Naive thymus-derived CD4-positive, alpha-beta T cell (primary cell): Measurements from ENCODE around the gene SLIT3. TPM values are rescaled to one million over a fixed set of nuclear protein-coding genes. Genes with fewer than 3 reads are reported as not detected.

Experiments used
- ATAC-seq: fragments of 150-1000 bp; cut with Tn5 transposase; 2 replicates; pipeline ENCODE4 v1.10.0; 2021; ENCODE audit warnings: mild to moderate bottlenecking, moderate library complexity
- CTCF ChIA-PET: fragments of 350-600 bp; sonication (Branson Sonifier 250); formaldehyde crosslinking; loops from one replicate; lab custom pipeline; 2021; ENCODE audit warnings: antibody characterized with exemption; lab: Charles Lee
- POLR2A ChIA-PET: fragments of 350-600 bp; sonication (Branson Sonifier 250); formaldehyde crosslinking; loops from one replicate; lab custom pipeline; 2021; ENCODE audit warnings: antibody characterized with exemption, inconsistent platforms; lab: Charles Lee
- DNase-seq, 9 donors: peaks; one replicate each; pipeline versions ENCODE4 v3.0.0 to v3.0.0-alpha.2; 2020 to 2022; ENCODE audit warnings: mixed read lengths in 1 of 9
- H3K27ac ChIP-seq: one replicate; pipeline ENCODE4 v1.7.0; 2013; ENCODE audit warnings: mild to moderate bottlenecking, low read depth, low read length, moderate library complexity
- H3K27me3 ChIP-seq, 2 donors: one replicate each; pipeline ENCODE4 v1.7.0; 2013; ENCODE audit warnings: low read length in 2 of 2, mild to moderate bottlenecking in 2 of 2, moderate library complexity in 2 of 2; ENCODE audit not compliant: control insufficient read depth in 2 of 2, insufficient read depth in 2 of 2
- H3K36me3 ChIP-seq, 3 experiments: 1 replicate in 2 of 3; 2 replicates in 1 of 3; pipeline ENCODE4 v1.7.0; 2013; ENCODE audit warnings: low read length in 3 of 3, mild to moderate bottlenecking in 3 of 3, moderate library complexity in 1 of 3; ENCODE audit not compliant: insufficient read depth in 3 of 3, control insufficient read depth in 2 of 3
- H3K4me1 ChIP-seq, 2 donors: one replicate each; pipeline ENCODE4 v1.7.0; 2013; ENCODE audit warnings: low read length in 2 of 2, mild to moderate bottlenecking in 2 of 2, moderate library complexity in 1 of 2; ENCODE audit not compliant: control insufficient read depth in 2 of 2, insufficient read depth in 2 of 2
- H3K4me3 ChIP-seq: 2 replicates; pipeline ENCODE4 v1.7.0; 2013; ENCODE audit warnings: mild to moderate bottlenecking, low read length
- H3K9me3 ChIP-seq, 3 experiments: 1 replicate in 2 of 3; 2 replicates in 1 of 3; pipeline ENCODE4 v1.7.0; 2013; ENCODE audit warnings: low read length in 3 of 3; ENCODE audit not compliant: control insufficient read depth in 2 of 3
- H3K27ac Mint-ChIP-seq, 9 donors: one replicate each; pipeline ENCODE4 v1.8.0; 2020 to 2022; ENCODE audit warnings: mixed read lengths in 9 of 9, mild to moderate bottlenecking in 8 of 9, moderate library complexity in 5 of 9, inconsistent platforms in 2 of 9
- H3K27me3 Mint-ChIP-seq, 5 donors: one replicate each; pipeline ENCODE4 v1.8.0; 2021 to 2022; ENCODE audit warnings: mixed read lengths in 5 of 5, mild to moderate bottlenecking in 1 of 5
- H3K36me3 Mint-ChIP-seq, 5 donors: one replicate each; pipeline ENCODE4 v1.8.0; 2020 to 2022; ENCODE audit warnings: mixed read lengths in 5 of 5, mild to moderate bottlenecking in 3 of 5, inconsistent platforms in 1 of 5
- H3K4me1 Mint-ChIP-seq, 7 donors: one replicate each; pipeline ENCODE4 v1.8.0; 2020 to 2022; ENCODE audit warnings: mixed read lengths in 7 of 7, mild to moderate bottlenecking in 3 of 7, inconsistent platforms in 1 of 7
- H3K4me3 Mint-ChIP-seq, 10 donors: one replicate each; pipeline ENCODE4 v1.8.0; 2020 to 2022; ENCODE audit warnings: mild to moderate bottlenecking in 10 of 10, mixed read lengths in 10 of 10, moderate library complexity in 6 of 10, inconsistent platforms in 2 of 10
- H3K9me3 Mint-ChIP-seq, 11 donors: one replicate each; pipeline ENCODE4 v1.8.0; 2020 to 2022; ENCODE audit warnings: mixed read lengths in 11 of 11, mild to moderate bottlenecking in 4 of 11, inconsistent platforms in 1 of 11, moderate library complexity in 1 of 11
- intact Hi-C, 2 donors: fragments of 100-400 bp; cut with micrococcal nuclease; formaldehyde crosslinking; loops; one replicate each; pipeline ENCODE4 v1.15.1; 2023
- polyA plus RNA-seq, 2 donors: library from polyadenylated mRNA; unstranded; fragments of 300-500 nt; fragmentation: Illumina TruSeq; gene quantifications; one replicate each; pipeline ENCODE4 v1.2.3, GENCODE V29; 2021
- total RNA-seq, 6 experiments: library from RNA in 5 of 6; stranded (reverse) in 5 of 6; gene quantifications; 1 replicate in 5 of 6; 2 replicates in 1 of 6; pipeline ENCODE4 v1.2.3 and lab custom pipeline; 2021 to 2026

SLIT3 gene
- total and polyA plus RNA-seq, 7 experiments from 2014 or later, result 0.34 TPM; not detected in 6

- no peaks in the 10 kb centered on the region for H3K9me3 Mint-ChIP-seq
- Histone ChIP-seq H3K9me3 (no peaks in the 10 kb centered on the region), H3K27me3 (no peaks in the 10 kb centered on the region), H3K4me1 (no peaks in the 10 kb centered on the region), H3K27ac (no peak overlapping the region), H3K4me3 (no peak overlapping the region), H3K36me3 (no peaks in the 10 kb centered on the region)
- ChIA-PET POLR2A (no interaction called here), CTCF (no interaction called here)
- H3K27me3 Mint-ChIP-seq, result peaks cover 0 to 24% (median 5%) of the 10 kb centered on the region in 5 donors
- ATAC-seq (no peak), DNase-seq (no peak)
- no peaks in the 10 kb centered on the region for H3K36me3 Mint-ChIP-seq
- intact Hi-C loops, result no loop called here
- H3K4me3 Mint-ChIP-seq, result no peak overlapping the region
- no peak overlapping the region for H3K27ac Mint-ChIP-seq
- peaks cover 0 to 4% (median 0%) of the 10 kb centered on the region in 7 donors for H3K4me1 Mint-ChIP-seq
Observed at GRCh38 chr5:168807287-168807686, 493.7 kb downstream of the SLIT3 start.

GRCh38 chr5:168803541-168803940, 497.4 kb downstream of the SLIT3 start:
- no peaks in the 10 kb centered on the region for H3K36me3 ChIP-seq
- ChIA-PET POLR2A (no interaction called here), CTCF (no interaction called here)
- no peak overlapping the region for H3K27ac ChIP-seq
- no peak overlapping the region for H3K4me3 Mint-ChIP-seq
- intact Hi-C loops, result loop anchor here in 1 of 2 donors (5.0 kb wide), 1 partner anchor 49 kb away; no protein-coding TSS in a partner anchor
- no peaks in the 10 kb centered on the region for H3K9me3 Mint-ChIP-seq
- peaks cover 0 to 25% (median 0%) of the 10 kb centered on the region in 5 donors for H3K27me3 Mint-ChIP-seq
- H3K9me3 ChIP-seq, result no peaks in the 10 kb centered on the region
- H3K4me1 Mint-ChIP-seq, result peaks cover 0 to 16% (median 0%) of the 10 kb centered on the region in 7 donors
- DNase-seq (no peak), ATAC-seq (no peak)
- H3K4me3 ChIP-seq, result no peak overlapping the region
- H3K36me3 Mint-ChIP-seq, result no peaks in the 10 kb centered on the region
- no peaks in the 10 kb centered on the region for H3K4me1 ChIP-seq
- H3K27ac Mint-ChIP-seq, result no peak overlapping the region
- H3K27me3 ChIP-seq, result no peaks in the 10 kb centered on the region

DNA sequence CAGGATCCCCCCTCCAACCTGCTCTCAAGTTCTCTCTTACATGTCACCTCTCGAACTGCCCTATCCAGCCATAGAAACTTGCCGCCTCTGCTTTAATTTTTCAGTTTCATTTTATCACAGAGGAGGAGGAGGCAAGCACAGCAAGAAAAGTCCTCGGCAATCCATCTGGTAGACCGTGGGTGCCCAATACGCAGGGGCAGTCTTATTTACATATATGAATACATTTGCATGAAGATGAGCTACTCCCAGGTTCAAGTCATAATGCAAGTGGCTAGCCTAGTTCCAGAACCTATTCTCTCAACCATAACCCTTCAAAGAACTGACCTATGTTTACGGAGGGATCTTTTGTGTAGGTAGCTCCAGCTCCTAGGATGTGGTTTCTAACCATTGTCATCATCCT, 498.6 kb downstream of the SLIT3 start:
- no peak for ATAC-seq
- peaks cover 0 to 25% (median 0%) of the 10 kb centered on the region in 5 donors for H3K27me3 Mint-ChIP-seq
- H3K4me1 Mint-ChIP-seq, result peaks cover 0 to 27% (median 0%) of the 10 kb centered on the region in 7 donors
- Histone ChIP-seq H3K4me1 (no peaks in the 10 kb centered on the region), H3K27me3 (no peaks in the 10 kb centered on the region), H3K9me3 (no peaks in the 10 kb centered on the region), H3K4me3 (no peak overlapping the region), H3K27ac (no peak overlapping the region), H3K36me3 (no peaks in the 10 kb centered on the region)
- POLR2A ChIA-PET, result no interaction called here
- H3K4me3 Mint-ChIP-seq, result peak overlapping the region in 1 of 10 donors; percentile 77
- H3K36me3 Mint-ChIP-seq, result no peaks in the 10 kb centered on the region
- H3K9me3 Mint-ChIP-seq, result no peaks in the 10 kb centered on the region
- CTCF ChIA-PET, result no interaction called here
- H3K27ac Mint-ChIP-seq, result peak overlapping the region in 1 of 9 donors; percentile 73
- intact Hi-C loops, result loop anchor here in 1 of 2 donors (5.0 kb wide), 1 partner anchor 50 kb away; no protein-coding TSS in a partner anchor
- peak in 1 of 9 donors; percentile 31 for DNase-seq

- H3K4me3 ChIP-seq, result no peak overlapping the region
- intact Hi-C loops, result loop anchor here in 1 of 2 donors (5.0 kb wide), 1 partner anchor 51 kb away; no protein-coding TSS in a partner anchor
- DNase-seq (no peak), ATAC-seq (no peak)
- H3K27me3 Mint-ChIP-seq, result peaks cover 0 to 25% (median 0%) of the 10 kb centered on the region in 5 donors
- no peaks in the 10 kb centered on the region for H3K9me3 ChIP-seq
- H3K4me1 ChIP-seq, result no peaks in the 10 kb centered on the region
- H3K36me3 ChIP-seq, result no peaks in the 10 kb centered on the region
- no peaks in the 10 kb centered on the region for H3K27me3 ChIP-seq
- no peaks in the 10 kb centered on the region for H3K9me3 Mint-ChIP-seq
- peaks cover 0 to 29% (median 0%) of the 10 kb centered on the region in 7 donors for H3K4me1 Mint-ChIP-seq
- CTCF ChIA-PET, result interaction anchor here (0.6 kb wide), 1 partner anchor 946 kb away, joined by 5 read pairs; no protein-coding TSS in a partner anchor
- no peak overlapping the region for H3K27ac ChIP-seq
- H3K4me3 Mint-ChIP-seq, result peak overlapping the region in 1 of 10 donors; percentile 49
- H3K36me3 Mint-ChIP-seq, result no peaks in the 10 kb centered on the region
- H3K27ac Mint-ChIP-seq, result peak overlapping the region in 1 of 9 donors; percentile 24
- POLR2A ChIA-PET, result no interaction called here
Observed at GRCh38 chr5:168801567-168801966, 499.4 kb downstream of the SLIT3 start.

- Histone ChIP-seq H3K27me3 (no peaks in the 10 kb centered on the region), H3K4me3 (no peak overlapping the region), H3K27ac (no peak overlapping the region), H3K4me1 (no peaks in the 10 kb centered on the region), H3K9me3 (no peaks in the 10 kb centered on the region), H3K36me3 (no peaks in the 10 kb centered on the region)
- H3K4me1 Mint-ChIP-seq, result peaks cover 0 to 29% (median 0%) of the 10 kb centered on the region in 7 donors
- H3K9me3 Mint-ChIP-seq, result no peaks in the 10 kb centered on the region
- H3K36me3 Mint-ChIP-seq, result no peaks in the 10 kb centered on the region
- H3K27me3 Mint-ChIP-seq, result peaks cover 0 to 26% (median 0%) of the 10 kb centered on the region in 5 donors
- H3K4me3 Mint-ChIP-seq, result no peak overlapping the region
- intact Hi-C loops, result loop anchor here in 1 of 2 donors (5.0 kb wide), 1 partner anchor 52 kb away; no protein-coding TSS in a partner anchor
- ChIA-PET CTCF (no interaction called here), POLR2A (no interaction called here)
- no peak for DNase-seq
- no peak for ATAC-seq
- H3K27ac Mint-ChIP-seq, result no peak overlapping the region
Observed at GRCh38 chr5:168800701-168801100, 500.2 kb downstream of the SLIT3 start.

- H3K36me3 Mint-ChIP-seq, result no peaks in the 10 kb centered on the region
- ChIA-PET CTCF (no interaction called here), POLR2A (no interaction called here)
- Histone ChIP-seq H3K27ac (no peak overlapping the region), H3K36me3 (no peaks in the 10 kb centered on the region), H3K4me1 (no peaks in the 10 kb centered on the region), H3K27me3 (no peaks in the 10 kb centered on the region), H3K4me3 (no peak overlapping the region), H3K9me3 (no peaks in the 10 kb centered on the region)
- peaks cover 0 to 42% (median 0%) of the 10 kb centered on the region in 7 donors for H3K4me1 Mint-ChIP-seq
- DNase-seq (no peak), ATAC-seq (no peak)
- no peaks in the 10 kb centered on the region for H3K9me3 Mint-ChIP-seq
- H3K4me3 Mint-ChIP-seq, result no peak overlapping the region
- intact Hi-C loops, result no loop called here
- H3K27ac Mint-ChIP-seq, result peak overlapping the region in 1 of 9 donors; percentile 40
- peaks cover 0 to 30% (median 1%) of the 10 kb centered on the region in 5 donors for H3K27me3 Mint-ChIP-seq
Observed at GRCh38 chr5:168798065-168799023, 502.6 kb downstream of the SLIT3 start.
